GM10248 (cell line): ENCODE data around the gene AMELX.

ENCODE experiments used
- CTCF ChIA-PET: fragments of 300-600 bp; sonication (Branson Sonifier 250); formaldehyde crosslinking; extraction: SDS; loops from one replicate; lab custom pipeline; 2021; ENCODE audit warnings: antibody characterized with exemption; lab: Yijun Ruan, JAX
- POLR2A ChIA-PET: fragments of 350-650 bp; sonication (Branson Sonifier 250); formaldehyde crosslinking; extraction: SDS; loops from one replicate; lab custom pipeline; 2020; ENCODE audit warnings: antibody characterized with exemption; lab: Yijun Ruan, JAX
- DNase-seq: peaks from one replicate; pipeline ENCODE4 v3.0.0; 2012; ENCODE audit errors: extremely low spot score
- TF ChIP-seq, protein P1 (sequence below): IDR thresholded peaks from 2 replicates; pipeline ENCODE4 v1.5.1; 2012; ENCODE audit warnings: mild to moderate bottlenecking, low read depth; ENCODE audit errors: extremely low read depth, missing control alignments, control extremely low read depth

The AMELX gene

DNA sequence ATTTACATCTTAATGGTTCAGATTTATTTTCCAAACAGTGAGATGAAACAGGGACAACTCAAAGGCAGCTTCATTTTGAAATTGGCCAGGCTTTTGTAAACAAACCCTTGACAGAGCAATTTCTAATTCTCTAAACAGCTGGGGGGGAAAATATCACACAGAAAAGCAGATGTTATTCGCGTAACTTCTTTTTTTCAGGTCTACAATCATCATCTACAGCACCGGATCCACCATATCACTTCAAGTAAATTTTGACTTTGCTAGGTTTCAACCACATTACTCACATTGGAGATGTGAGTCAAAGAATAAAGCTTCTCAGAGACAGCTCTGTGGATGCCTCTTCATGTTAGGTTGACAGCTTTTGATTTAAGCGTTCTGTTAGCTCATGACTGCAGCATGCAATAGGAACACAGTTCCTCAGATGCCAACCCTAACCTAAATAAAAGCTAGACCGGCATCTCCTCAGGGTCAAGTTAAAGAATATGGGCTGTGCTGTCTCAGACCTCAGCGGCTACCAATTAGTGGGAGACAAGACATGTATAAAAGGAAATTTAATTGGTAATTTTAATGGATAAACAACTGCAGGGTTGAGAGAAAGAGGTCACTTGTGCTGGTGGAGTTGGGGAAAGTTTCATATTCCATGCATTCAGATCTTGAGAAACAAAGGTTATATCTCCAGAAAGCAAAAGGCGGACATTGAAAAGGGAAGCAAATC, 26.8 kb downstream of the AMELX start:
- CTCF ChIA-PET, result no interaction called here
- POLR2A ChIA-PET, result no interaction called here
- no peak for DNase-seq
- TF ChIP-seq, protein P1, sequence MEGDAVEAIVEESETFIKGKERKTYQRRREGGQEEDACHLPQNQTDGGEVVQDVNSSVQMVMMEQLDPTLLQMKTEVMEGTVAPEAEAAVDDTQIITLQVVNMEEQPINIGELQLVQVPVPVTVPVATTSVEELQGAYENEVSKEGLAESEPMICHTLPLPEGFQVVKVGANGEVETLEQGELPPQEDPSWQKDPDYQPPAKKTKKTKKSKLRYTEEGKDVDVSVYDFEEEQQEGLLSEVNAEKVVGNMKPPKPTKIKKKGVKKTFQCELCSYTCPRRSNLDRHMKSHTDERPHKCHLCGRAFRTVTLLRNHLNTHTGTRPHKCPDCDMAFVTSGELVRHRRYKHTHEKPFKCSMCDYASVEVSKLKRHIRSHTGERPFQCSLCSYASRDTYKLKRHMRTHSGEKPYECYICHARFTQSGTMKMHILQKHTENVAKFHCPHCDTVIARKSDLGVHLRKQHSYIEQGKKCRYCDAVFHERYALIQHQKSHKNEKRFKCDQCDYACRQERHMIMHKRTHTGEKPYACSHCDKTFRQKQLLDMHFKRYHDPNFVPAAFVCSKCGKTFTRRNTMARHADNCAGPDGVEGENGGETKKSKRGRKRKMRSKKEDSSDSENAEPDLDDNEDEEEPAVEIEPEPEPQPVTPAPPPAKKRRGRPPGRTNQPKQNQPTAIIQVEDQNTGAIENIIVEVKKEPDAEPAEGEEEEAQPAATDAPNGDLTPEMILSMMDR, result no peak

DNA sequence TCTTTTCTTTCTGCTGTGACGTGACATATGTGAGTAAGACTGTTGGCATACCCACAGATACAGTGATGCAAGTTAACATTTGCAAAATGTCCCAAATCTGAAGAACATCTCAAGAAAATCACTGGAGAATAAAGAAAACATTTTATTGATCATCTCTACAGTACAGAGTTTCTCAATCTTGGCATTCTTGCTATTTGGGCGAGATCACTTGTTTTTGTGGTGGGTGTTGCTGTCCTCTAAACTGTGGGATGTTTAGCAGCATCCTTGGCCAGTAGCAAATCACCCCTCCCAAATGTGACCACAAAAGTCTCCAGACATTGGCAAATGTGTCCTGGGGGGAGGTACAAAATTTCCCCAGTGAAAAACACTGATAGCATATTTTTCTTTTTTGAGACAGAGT, 28.8 kb downstream of the AMELX start:
- TF ChIP-seq, protein P1, result no peak
- ChIA-PET CTCF (no interaction called here), POLR2A (no interaction called here)
- DNase-seq, result no peak

DNA sequence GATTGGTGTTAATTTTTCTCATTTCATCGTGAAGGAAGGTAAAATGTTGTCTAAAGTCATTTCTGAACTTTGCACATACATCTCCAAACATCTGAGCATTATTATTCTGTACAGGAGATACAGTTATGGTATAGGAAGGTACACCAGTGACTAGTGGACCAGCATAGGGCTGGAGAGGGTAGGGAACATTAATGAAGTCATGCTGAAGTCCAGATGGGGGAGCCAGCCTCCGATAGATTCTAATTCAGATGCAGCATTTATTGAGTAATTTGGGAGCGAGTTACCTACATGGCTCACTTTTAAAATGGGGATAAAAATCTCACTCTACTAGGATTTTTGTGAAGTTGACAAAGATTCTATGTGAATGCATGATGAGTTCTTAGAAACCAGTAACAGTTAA, 34.9 kb downstream of the AMELX start:
- TF ChIP-seq, protein P1, result no peak
- CTCF ChIA-PET, result no interaction called here
- POLR2A ChIA-PET, result no interaction called here
- DNase-seq, result no peak

DNA sequence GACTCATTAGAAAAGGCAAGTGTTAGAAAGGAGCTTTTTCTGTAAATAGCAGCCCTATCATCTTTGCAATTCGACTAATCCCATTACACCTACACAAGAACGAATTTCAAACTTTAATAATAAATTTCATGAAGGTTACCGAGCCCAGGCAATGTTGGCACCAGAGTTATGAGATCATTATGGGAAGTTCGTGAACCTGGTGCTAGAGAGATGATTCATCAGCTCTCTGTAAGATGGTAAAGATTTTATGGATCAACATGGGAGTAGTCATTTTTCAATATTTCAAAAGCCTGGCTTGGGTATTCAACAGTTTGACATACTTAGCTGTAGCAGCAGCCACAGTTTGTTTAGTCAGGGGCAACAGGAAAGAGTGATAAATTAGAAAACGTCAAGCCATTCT, 35.8 kb downstream of the AMELX start:
- ChIA-PET POLR2A (no interaction called here), CTCF (no interaction called here)
- TF ChIP-seq, protein P1, result no peak
- DNase-seq, result no peak

DNA sequence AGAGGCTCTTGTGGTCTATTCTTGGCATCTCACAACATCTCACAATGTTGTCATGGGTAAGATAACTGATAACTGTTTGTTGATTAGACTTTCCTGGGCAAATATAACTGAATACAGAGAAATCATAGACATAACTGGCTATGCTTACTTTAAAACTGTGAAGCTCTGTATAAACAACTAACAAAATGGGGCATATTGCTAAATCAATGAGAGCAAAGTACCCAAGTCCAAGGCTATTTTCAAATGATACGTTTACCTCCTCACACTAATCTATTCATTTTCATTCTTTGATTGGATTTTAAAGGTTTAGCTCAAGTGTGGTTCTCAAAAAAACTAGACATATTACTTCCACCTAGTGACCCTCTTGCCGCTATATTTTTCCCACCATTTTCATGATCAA, 38.6 kb downstream of the AMELX start:
- ChIA-PET POLR2A (no interaction called here), CTCF (no interaction called here)
- TF ChIP-seq, protein P1, result no peak
- no peak for DNase-seq

DNA sequence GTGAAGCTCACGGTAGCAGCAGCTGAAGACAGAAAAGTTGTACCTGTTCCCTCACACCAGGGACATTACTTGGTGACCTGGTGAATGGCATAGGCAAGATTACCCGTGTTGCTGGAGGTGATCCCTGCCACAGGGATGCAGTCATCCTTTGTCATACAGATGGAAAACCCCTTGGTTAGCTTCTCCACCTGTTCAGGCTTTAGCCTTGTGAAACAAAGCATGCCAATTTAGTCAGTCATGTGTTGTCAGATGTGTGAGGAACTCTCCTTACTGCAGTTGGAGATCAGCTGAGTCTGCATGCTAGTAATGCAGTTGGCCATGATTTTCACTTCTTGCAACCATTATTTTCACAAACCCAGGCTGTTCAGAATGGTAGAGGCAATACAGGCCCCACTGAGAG, 41.0 kb downstream of the AMELX start:
- TF ChIP-seq, protein P1, result no peak
- ChIA-PET POLR2A (no interaction called here), CTCF (no interaction called here)
- DNase-seq, result no peak

DNA sequence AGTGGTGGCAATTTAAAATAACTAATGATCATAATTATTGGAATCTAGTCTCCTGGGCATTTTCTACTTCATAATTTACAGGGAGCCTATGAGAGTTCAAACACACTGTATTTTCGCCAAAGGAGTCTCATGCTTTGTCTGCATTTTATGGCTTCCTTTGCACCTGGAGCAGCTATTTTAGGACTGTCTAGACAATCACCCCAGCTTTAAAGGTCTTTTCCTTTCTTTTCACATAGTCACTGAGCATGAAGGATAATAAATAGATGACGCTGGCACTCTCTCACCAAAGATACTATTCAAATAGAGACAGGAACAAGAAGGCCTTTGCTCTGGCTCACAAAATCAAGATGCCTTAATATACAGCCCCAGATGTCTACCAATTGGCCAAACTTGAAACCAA, 43.0 kb downstream of the AMELX start:
- ChIA-PET CTCF (no interaction called here), POLR2A (no interaction called here)
- TF ChIP-seq, protein P1, result no peak
- no peak for DNase-seq
